Loucy (cell line): ENCODE measurements around the gene SPAG9.
A peak's percentile ranks its signal among the peaks of the same experiment; 100 is the strongest.

Source experiments
- EZH2phosphoT487 ChIP-seq: fragments of 200-600 bp; IDR thresholded peaks from 2 replicates; pipeline ENCODE4 v1.6.1; 2018; ENCODE audit warnings: antibody characterized with exemption, mild to moderate bottlenecking, moderate library complexity, borderline replicate concordance
- TF ChIP-seq, protein P1 (sequence below): fragments of 200-600 bp; sonication (generic); conservative IDR thresholded peaks from 2 replicates; pipeline ENCODE4 v1.5.1; 2014; ENCODE audit warnings: mild to moderate bottlenecking, antibody characterized with exemption, low read length

DNA sequence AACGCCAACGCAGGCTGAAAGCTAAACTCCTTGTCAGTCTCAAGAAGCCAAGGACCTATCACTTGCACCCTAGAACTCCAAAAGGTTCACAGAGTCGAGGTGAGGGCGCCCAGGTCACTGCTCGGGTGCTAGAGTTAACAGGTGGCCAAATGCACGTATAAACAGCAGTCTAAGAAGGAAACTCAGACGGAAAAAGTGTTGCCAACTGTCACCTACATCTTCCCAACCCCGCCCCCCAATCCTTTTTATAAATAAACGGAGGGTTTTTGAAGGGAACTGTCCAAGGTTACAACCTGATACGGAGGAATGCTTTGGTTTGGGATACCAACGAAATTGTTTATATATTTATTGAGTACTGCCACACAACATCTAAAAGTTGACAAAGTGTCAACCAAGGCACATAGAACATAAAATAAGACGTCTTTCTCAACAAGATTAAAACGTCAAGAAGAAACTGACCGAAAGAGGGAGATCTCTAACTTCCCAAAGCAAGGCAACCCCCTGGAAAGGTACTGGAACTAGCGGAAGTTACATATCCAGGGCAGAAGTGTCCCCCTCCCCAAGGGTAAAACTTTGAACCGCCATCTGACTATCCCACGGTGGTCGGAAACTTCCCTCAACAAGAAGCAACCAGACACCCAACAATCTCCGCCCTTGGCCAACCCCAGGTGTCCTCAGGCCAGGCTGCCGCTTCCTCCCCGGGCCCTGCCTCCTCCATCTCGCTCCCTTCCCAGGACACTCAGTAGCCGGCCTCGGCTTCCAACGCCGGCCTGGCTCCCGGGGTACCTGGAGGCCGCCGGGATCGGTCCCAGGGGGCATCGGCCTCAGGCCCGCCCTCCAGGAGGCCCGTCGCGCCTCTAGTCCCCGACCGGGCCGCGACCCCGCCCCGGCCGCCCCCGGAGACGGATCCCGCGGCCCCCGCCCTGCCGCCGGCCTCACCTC, 982 bp downstream of the SPAG9 start:
- TF ChIP-seq, protein P1, sequence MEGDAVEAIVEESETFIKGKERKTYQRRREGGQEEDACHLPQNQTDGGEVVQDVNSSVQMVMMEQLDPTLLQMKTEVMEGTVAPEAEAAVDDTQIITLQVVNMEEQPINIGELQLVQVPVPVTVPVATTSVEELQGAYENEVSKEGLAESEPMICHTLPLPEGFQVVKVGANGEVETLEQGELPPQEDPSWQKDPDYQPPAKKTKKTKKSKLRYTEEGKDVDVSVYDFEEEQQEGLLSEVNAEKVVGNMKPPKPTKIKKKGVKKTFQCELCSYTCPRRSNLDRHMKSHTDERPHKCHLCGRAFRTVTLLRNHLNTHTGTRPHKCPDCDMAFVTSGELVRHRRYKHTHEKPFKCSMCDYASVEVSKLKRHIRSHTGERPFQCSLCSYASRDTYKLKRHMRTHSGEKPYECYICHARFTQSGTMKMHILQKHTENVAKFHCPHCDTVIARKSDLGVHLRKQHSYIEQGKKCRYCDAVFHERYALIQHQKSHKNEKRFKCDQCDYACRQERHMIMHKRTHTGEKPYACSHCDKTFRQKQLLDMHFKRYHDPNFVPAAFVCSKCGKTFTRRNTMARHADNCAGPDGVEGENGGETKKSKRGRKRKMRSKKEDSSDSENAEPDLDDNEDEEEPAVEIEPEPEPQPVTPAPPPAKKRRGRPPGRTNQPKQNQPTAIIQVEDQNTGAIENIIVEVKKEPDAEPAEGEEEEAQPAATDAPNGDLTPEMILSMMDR: peak; percentile 33; the same call in 1 of the 2 replicates
- no peak for TF ChIP-seq EZH2phosphoT487
